Measurements from ENCODE around the gene KIAA0513.

Gene KIAA0513

DNA sequence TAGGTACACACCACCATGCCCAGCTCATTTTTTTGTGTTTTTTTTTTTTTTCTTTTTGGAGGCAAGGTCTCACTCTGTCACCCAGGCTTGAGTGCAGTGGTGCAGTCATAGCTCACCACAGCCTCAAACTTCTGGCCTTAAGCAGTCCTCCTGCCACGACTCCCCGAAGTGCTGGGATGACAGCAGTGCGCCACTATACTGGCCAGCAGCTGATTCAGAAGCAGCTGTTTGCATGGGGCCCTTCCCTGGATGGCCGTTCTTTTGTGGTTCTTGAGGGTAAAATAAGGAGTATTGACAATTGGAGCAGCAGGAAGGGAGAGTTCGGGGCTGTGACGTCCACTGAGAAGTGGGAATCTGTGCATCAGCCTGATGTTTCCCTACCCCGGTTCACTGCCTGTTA lies 41.6 kb downstream of the KIAA0513 start:
- Histone ChIP-seq H3K9me3 (ENCODE audit: low read length) (no peaks in the 10 kb centered on the region), H3K4me1 (ENCODE audit: insufficient read depth, low read length, severe bottlenecking) (no peaks in the 10 kb centered on the region), H3K36me3 (ENCODE audit: insufficient read depth, low read length) (no peaks in the 10 kb centered on the region), H3K27ac (ENCODE audit: low read depth, low read length, poor library complexity, severe bottlenecking) (no peak overlapping the region), H2AFZ (ENCODE audit: low read length) (no peak overlapping the region), H4K20me1 (ENCODE audit: insufficient read depth, low read length) (no peaks in the 10 kb centered on the region), H3K9me2 (ENCODE audit: low read depth, low read length) (no peaks in the 10 kb centered on the region), H3F3A (ENCODE audit: insufficient read depth, low read length) (no peaks in the 10 kb centered on the region), H3K9ac (ENCODE audit: low read length) (no peak overlapping the region), H3K79me2 (ENCODE audit: insufficient read depth, low read length) (no peaks in the 10 kb centered on the region), H3K4me2 (ENCODE audit: low read length) (no peak overlapping the region), H3K27me3 (ENCODE audit: insufficient read depth, low read length) (0 out of 2 replicates have a peak, but pooled peaks cover 7% of the 10 kb centered on the region), H3K4me3 (ENCODE audit: low read depth, low read length, poor library complexity, severe bottlenecking) (no peak overlapping the region)
- TF ChIP-seq, protein P1, sequence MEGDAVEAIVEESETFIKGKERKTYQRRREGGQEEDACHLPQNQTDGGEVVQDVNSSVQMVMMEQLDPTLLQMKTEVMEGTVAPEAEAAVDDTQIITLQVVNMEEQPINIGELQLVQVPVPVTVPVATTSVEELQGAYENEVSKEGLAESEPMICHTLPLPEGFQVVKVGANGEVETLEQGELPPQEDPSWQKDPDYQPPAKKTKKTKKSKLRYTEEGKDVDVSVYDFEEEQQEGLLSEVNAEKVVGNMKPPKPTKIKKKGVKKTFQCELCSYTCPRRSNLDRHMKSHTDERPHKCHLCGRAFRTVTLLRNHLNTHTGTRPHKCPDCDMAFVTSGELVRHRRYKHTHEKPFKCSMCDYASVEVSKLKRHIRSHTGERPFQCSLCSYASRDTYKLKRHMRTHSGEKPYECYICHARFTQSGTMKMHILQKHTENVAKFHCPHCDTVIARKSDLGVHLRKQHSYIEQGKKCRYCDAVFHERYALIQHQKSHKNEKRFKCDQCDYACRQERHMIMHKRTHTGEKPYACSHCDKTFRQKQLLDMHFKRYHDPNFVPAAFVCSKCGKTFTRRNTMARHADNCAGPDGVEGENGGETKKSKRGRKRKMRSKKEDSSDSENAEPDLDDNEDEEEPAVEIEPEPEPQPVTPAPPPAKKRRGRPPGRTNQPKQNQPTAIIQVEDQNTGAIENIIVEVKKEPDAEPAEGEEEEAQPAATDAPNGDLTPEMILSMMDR (IDR thresholded peaks at IDR 0.05; ENCODE audit: low read length), result no peak
- TF ChIP-seq EZH2 (IDR thresholded peaks at IDR 0.05; ENCODE audit: borderline replicate concordance, low read length), result no peak

DNA sequence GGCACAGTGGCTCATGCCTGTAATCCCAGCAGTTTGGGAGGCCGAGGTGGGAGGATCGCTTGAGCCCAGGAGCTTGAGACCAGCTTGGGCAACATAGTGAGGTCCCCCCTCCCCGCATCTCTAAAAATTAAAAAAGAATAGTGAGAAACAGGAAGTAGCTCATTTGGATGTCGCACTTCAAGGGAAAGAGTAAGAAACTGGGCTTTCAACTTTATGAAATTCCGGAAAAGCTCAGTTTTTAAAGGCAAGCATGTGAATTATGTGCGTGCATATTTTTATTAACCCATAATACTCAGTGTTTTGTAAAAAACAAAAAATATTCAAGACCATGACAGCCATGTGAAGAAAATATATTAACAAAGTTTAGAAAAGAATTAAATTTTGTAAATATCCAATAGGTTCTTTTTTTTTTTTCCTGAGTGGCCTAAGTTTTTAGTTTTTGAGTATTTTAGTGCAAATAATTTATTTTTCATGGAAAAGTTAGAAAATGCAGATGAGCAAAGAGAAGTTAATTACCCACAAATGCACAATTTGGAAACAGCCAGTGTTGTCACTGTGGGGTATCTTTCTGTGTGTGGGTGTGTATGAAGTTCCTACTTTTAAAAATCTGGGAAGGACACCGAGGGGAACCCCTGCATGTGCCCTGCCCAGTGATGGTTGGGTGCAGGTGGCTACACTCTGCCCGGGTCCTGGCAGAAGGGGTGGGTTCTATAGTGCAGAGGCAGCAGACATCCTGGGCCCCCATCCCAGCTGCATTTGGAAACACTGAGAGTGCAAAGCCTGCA lies 44.7 kb downstream of the KIAA0513 start:
- TF ChIP-seq EZH2 (IDR thresholded peaks at IDR 0.05; ENCODE audit: borderline replicate concordance, low read length), result no peak
- TF ChIP-seq, protein P1 (IDR thresholded peaks at IDR 0.05; ENCODE audit: low read length), result no peak
- H3K79me2 ChIP-seq (ENCODE audit: insufficient read depth, low read length), result no peaks in the 10 kb centered on the region
- no peak overlapping the region for H3K4me2 ChIP-seq (ENCODE audit: low read length)
- H2AFZ ChIP-seq (ENCODE audit: low read length), result no peak overlapping the region
- H4K20me1 ChIP-seq (ENCODE audit: insufficient read depth, low read length), result no peaks in the 10 kb centered on the region
- H3K27me3 ChIP-seq (ENCODE audit: insufficient read depth, low read length), result 0 out of 2 replicates have a peak, but pooled peaks cover 6% of the 10 kb centered on the region
- no peaks in the 10 kb centered on the region for H3K9me3 ChIP-seq (ENCODE audit: low read length)
- H3K9me2 ChIP-seq (ENCODE audit: low read depth, low read length), result no peaks in the 10 kb centered on the region
- H3K4me3 ChIP-seq (ENCODE audit: low read depth, low read length, poor library complexity, severe bottlenecking), result no peak overlapping the region
- H3K4me1 ChIP-seq (ENCODE audit: insufficient read depth, low read length, severe bottlenecking), result no peaks in the 10 kb centered on the region
- H3F3A ChIP-seq (ENCODE audit: insufficient read depth, low read length), result no peaks in the 10 kb centered on the region
- H3K9ac ChIP-seq (ENCODE audit: low read length), result no peak overlapping the region
- no peak overlapping the region for H3K27ac ChIP-seq (ENCODE audit: low read depth, low read length, poor library complexity, severe bottlenecking)
- no peaks in the 10 kb centered on the region for H3K36me3 ChIP-seq (ENCODE audit: insufficient read depth, low read length)

DNA sequence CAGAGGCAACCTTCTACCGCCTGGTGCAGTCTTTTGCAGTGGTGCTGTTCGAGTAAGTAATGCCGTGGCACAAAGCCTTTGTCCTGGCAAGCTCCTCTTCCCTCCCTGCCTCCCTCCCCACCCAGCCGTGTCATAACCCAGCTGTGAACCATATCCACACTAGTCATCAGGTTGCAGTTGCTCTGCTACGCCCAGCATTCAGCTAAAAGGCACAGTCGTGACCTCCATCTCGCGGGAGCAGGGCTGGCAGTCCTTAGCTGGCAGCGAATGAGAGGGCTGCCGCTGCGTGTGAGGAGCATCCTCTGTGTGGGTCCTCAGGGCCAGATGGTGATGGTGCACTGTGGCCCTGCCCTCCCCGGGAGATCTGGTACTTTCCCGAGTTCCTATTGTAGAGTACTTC lies 45.4 kb downstream of the KIAA0513 start:
- Histone ChIP-seq H3K27ac (ENCODE audit: low read depth, low read length, poor library complexity, severe bottlenecking) (no peak overlapping the region), H3K4me2 (ENCODE audit: low read length) (no peak overlapping the region), H3K9ac (ENCODE audit: low read length) (no peak overlapping the region), H3K79me2 (ENCODE audit: insufficient read depth, low read length) (no peaks in the 10 kb centered on the region), H3K4me1 (ENCODE audit: insufficient read depth, low read length, severe bottlenecking) (no peaks in the 10 kb centered on the region), H3K36me3 (ENCODE audit: insufficient read depth, low read length) (no peaks in the 10 kb centered on the region), H3F3A (ENCODE audit: insufficient read depth, low read length) (no peaks in the 10 kb centered on the region), H2AFZ (ENCODE audit: low read length) (no peak overlapping the region), H3K9me2 (ENCODE audit: low read depth, low read length) (no peaks in the 10 kb centered on the region), H4K20me1 (ENCODE audit: insufficient read depth, low read length) (no peaks in the 10 kb centered on the region), H3K27me3 (ENCODE audit: insufficient read depth, low read length) (0 out of 2 replicates have a peak, but pooled peaks cover 10% of the 10 kb centered on the region), H3K4me3 (ENCODE audit: low read depth, low read length, poor library complexity, severe bottlenecking) (no peak overlapping the region), H3K9me3 (ENCODE audit: low read length) (no peaks in the 10 kb centered on the region)
- TF ChIP-seq EZH2 (IDR thresholded peaks at IDR 0.05; ENCODE audit: borderline replicate concordance, low read length), result no peak
- TF ChIP-seq, protein P1 (IDR thresholded peaks at IDR 0.05; ENCODE audit: low read length), result no peak

Data from OCI-LY1 (cell line).